ENCODE data around the gene CMTR1.
"Not testable (repeated sequence)": the region's sequence is repeated elsewhere in the genome, so short reads cannot be mapped to it uniquely, and the experiment has no call there.

The CMTR1 gene

DNA sequence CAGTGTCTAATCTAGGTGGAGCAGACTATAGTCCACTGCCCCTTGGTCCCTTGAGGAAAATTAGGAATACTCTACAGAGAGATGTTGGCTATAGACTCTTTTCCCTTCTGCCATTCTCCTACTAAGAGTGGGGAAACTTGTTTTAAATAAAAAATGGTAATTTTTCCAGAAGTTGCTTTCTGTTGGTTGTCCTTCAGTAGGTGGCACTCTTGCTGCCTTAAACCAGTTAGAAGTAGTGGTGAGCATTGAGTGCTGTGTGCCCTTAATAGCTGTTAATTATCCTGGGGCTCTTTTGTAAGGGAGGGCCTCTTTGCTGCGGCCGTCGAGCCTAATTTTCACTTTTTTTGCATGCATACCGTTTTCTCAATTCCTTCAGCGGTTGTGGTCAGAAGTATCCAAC, 2.8 kb downstream of the CMTR1 start:
- no peak for DNase-seq

DNA sequence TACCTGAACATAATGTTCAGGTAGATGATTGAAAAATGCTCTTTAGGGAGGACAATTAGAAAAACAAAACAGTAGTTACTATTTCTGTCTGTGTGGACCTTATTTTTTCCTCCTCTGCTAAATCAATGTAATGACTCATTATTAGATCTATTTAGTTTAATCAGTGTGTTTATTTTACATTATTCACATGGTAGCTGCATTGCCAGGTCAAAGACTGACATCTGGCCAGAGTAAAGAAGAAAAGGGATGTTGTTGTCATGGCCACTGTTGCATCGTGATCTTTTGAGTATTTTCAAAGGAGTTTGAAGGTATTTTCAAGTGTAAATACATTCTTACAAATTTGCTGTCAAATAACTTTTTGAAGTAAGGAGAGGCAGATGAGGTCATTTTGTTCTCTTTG, 5.9 kb downstream of the CMTR1 start:
- no peak for DNase-seq

DNA sequence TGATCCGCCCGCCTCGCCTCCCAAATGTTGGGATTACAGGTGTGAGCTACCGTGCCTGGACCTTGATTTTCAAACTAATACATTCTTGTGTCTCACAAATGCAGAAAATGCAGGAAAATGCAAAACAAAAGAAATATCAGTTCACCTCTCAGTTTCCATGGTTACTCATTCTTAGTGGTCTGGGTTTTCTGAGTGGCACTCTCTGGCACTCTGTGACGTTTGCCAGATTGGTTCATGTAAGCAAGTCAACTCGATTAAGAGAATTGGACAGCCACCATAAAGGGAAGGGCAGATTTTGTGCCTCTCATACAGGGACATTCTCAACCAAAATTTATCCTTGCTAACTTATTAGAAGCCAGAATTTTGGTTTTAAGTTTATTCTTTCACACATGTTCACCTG, 8.6 kb downstream of the CMTR1 start:
- DNase-seq, result no peak

DNA sequence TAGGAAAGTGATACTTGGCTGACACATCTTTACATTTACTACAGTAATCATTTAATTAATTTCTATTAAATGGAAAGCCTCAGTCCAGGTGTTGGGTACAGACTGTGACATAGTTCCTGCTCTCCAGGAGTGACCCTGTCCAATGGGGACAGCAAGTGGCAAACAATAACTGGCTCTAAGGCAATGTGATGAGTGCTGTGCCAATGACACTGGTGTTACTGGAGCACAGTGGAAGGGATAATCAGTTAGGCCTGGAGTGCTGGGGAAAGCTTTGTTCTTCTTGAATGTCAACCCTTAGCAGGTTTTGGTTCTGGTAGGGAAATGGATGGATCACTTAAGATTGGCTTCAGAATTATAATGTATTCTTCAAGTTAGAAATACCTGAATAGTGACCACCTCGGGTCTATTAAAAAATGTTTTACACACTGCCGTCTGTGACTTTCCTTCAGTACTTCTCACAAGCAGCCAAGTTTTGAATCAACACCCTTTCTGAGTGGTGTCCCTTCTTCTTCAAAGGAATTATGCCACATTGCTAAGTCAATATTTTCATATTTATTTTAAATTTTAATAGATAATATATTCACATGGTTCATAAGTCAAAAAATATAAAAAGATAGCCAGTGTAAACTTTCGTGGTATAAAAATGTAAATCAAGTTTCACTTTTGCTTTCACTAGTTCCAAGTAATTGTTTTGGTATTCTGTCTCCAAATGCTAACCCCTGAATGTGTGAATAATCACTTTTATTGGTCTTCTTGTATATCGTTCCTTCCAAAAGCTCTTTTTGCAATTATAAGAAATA, 9.6 kb downstream of the CMTR1 start:
- no peak for DNase-seq

DNA sequence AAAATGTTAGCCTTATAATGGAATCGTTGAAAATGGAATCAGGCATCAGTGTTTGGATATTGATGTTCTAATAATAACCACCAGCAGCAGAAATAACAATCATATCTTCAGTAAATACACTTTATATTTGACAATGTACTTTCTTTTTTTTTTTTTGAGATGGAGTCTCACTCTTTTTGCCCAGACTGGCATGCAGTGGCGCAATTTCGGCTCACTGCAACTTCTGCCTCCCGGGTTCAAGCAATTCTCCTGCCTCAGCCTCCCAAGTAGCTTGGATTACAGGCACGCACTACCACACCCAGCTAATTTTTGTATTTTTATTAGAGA, 10.2 kb downstream of the CMTR1 start:
- not testable (repeated sequence) for DNase-seq

DNA sequence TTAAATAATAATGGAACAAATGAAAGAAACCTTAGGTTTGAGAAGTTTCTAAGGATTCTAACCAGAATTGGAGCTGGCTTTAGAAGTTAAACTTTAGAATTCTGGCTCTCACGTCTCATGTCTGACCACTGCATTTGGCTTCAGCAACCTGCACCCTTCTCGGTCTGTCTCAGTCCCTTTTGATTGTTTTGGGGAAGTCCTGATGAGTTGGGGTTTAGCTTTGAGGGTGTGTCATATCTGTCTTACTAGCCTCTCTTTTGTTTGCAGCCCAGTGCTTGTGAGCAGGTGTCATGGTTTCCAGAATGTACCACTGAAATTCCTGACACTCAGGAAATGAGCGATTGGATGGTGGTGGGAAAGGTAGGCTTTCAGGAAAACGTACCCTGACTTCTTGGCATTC, 17.0 kb downstream of the CMTR1 start:
- no peak for DNase-seq

DNA sequence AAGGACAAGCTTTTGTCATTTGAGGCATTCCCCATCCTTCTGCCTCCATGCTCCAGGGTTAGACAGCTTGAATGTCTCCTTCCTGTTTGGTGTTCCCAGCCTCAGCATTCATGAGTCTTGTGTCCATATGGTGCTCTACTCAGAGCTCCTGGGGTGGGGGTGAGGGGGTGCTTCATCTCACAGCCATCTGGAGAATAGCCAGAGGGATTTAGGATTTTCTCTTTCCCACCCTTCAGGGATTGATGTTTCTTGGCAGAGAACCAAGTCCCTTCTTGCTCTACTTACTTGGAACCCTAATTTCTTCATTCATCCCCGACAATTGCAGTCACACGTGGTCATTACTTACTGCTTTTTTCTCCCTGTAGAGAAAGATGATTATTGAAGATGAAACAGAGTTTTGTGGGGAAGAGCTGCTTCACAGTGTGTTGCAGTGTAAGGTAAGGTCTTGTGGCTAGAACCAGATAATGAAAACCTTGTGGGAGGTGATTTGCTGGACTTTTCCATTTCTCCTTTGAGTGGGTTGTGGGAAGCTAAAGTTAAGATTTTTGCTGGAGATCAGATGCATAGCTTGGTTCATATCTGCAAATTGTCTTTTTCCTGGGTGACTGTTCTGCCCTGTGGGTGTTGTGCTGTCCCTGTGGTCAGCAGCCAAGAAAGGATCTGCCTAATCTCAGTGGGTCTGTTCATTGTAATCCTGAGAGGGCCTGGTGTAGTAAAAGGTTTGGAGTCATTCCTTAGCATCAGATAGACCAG, 18.6 kb downstream of the CMTR1 start:
- no peak for DNase-seq

DNA sequence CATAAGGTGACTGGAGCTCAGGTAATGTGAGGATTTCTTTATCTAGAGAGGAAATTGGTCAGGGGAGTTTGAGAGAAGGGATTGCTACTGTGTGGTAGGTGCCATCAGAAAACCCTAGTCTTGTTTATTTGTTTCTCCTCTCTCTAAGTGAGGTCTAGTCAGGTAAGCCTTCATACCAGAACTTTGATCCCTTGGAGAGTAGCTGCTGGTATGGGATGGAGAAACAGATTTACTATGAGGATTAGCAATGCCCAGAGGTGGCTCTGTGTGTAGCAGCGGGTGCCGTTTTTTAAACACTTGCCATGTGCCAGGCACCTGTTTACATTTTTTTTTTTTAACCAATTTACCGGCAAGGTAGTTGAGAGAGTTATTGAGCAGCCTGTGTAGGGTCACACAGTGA, 19.5 kb downstream of the CMTR1 start:
- DNase-seq, result no peak

DNA sequence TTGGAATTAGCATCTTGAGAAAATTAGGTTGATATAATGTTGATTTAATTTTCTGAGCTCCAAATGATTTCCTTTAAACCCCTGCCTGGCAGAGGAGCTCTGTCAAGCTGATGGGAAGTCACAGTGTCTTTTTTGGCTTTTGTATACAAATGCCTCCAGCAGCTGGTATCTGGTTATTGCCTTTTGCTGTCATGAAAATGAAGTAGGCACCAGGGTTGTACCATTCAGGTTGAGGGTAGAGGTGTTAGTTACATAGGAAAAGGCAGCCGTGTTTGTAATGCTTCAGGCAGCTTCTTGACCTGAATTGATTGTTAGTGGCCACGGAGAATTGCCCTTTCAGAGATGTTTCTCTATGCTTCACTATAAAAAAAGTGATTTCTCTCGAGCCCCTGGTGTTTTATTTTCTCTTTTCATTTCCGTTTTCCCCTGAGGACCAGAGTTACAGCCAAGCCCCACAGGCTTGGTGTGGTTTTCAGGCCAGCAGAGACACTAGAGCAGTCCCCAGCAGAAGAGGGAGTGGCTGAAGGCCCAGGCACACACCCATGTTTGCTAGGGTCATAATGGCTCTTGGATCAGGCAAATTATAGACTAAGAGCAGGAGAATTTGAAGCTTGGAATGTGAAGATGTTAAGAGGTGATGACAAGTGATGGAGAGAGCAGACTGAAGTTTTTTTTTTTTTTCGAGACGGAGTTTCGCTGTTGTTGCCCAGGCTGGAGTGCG, 21.6 kb downstream of the CMTR1 start:
- DNase-seq, result no peak

DNA sequence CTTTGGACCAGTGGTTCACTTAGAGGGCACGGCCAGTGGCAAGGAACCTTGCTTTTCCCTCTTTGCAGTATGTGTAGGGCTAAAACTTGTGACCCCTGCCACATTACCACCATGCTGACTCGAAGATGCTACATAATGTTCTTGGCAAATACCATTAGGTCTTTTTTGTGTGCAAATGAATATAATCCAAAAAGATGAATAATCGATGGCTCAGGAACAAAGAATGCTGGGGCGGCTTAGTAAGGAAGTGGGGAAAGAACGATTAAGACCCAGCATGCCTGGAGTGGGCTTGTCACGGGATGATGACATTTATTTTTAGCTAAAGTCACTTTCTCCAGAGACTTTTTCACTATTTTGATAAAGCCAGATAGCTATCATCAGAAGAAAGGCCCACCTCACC, 23.1 kb downstream of the CMTR1 start:
- no peak for DNase-seq

DNA sequence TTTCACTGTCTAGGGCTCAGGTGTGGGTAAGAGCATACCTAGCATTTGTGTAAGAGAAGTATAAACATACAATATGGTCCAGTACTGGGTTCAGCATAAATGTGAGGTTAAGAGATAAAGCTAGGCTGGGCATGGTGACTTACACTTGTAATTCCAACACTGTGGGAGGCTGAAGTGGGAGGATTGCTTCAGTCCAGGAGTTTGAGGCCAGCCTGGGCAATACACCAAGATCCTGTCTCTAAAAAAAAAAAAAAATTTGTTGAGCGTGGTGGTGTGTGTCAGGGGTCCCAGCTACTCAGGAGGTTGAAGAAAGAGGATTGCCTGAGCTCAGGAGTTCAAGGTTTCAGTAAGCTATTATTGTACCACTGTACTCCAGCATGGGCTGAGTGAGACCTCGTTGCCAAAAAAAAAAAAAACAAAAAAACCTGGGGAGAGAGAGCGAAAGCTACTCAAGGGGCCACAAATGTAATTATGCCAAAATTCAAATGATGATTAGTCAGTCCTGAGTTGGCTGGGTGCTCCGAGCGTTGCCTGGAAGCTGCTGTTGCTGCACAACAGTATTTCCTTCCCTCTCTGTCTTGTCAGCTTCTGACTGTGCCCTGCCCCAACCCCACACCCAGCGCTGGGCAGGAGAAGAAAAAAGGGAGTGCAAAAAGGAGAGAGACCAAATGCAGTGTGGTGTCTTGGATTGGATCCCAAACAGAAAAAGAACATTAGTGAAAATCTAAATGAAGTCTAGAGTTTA, 24.0 kb downstream of the CMTR1 start:
- no peak for DNase-seq

DNA sequence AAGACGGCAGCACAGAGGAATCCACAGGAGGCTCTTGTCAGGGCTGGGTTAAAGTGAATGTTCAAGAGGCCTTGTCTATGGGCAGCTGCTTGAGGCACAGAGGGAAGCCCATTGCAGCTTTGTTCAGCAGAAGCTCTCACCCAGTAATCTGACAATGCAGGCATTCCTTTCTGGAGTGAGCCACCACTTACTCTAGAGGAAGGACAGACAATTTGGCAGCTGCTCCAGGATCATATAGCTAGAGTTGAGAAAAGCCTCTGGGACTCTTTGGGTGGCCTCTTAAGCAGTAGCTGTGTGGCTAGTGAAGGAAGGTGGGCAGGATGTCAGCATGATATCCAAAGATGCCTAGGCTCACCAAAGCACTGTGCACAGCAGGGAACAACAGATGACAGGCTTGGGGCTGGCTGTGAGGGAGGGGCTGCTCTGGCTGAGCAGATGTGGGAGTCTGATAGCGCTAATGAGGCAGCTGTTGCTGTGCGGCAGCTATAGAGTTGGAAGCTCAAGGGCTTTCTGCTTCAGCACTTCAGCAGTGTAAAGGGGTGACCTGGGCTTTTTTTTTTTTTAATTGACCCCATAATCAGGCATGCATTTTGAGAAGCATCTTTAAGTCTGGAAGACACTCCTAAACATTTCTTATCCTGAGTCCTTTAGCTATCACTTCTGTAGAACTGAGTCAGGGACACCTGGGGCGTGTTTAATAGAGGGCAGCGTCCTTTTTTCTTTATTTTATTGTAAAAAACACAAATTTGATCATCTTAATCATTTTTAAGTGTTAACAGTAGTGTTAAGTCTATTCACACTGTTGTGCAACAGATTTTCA, 27.2 kb downstream of the CMTR1 start:
- no peak for DNase-seq

DNA sequence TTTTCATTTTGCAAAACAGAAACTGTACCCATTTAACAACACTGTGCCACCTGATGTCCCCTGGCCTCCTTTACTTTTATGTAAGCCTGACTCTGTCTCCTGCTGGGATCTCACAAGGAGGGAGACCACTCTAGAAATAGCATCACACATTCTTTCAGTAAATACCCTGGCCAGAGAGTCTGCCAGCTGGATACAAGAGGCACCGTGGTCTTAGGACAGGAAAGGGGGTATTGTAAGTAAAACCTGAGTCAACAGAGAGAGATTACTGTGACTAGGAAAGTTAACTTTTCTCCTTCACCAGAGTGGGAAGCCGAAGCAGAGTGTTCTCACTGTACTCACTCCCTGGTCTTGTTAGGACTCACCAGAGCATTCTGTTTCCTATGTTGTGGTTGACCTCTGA, 27.8 kb downstream of the CMTR1 start:
- DNase-seq, result no peak

DNA sequence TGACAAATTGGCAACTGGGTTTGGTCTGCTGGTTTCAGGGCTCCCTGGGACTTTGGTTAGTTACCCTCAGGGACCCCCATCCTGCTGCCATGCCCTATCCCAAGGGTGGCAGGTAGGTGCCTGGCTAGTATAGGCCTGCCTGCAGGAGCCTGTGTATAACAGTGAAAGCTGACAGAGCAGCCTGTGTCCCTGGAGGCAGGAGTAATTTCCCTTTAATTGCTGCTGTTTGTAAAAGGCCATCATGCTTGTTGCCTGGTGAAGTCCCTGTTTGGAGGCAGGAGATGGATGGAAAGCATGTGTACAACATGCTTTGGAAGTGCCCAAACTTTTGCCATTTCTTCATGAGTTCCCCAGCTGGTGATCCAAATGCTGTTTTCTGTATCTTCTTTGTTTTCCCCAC, 30.1 kb downstream of the CMTR1 start:
- no peak for DNase-seq

DNA sequence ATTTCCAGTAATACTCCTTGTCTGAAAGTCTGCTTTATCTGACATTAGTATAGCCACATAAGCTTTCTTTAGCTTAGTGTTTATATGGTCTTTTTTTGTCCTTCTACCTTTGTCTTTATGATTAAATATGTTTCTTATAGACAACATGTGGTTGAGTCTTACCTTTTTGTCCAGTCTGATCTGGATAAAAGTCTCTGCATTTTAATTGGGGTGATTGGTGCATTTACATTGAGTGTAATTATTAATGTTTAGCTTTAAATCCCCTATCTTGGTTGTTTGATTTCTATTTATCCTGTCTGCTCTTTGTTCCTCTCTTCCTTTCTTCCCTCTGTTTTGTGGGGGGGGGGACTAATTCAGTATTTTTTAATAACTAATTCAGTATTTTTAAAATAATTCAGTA, 34.7 kb downstream of the CMTR1 start:
- DNase-seq, result no peak

DNA sequence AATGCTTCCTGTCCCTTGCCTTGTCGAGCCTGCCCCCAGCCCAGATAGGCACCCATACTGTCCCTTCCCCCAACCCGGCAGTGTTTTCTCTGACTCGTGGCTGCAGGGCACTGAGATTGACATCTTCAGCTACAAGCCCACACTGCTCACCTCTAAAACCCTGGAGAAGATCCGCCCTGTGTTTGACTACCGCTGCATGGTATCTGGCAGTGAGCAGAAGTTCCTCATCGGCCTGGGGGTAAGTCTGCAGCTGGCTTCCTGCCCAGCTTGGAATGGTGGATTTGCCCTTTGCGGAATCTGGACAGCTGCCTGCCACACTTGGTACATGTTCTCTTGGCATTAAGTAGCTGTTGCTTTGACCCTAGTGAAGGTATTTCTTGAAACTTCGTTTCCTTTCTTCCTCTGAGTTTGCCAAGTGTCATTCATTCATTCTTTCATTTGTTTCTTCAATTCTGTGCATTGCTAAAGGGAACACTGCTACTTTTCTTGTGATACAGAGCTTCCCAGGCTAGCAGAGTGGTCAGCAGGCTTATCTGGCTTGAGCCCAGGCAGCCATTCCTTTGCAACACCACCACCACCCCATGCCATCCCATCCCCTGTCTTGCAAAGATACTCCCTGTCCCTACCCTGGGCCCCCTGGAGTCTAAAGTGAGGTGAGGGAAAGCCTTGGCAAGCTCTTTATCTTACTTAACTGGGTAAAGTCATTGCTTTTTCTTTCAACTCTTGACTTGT, 40.5 kb downstream of the CMTR1 start:
- no peak for DNase-seq

DNA sequence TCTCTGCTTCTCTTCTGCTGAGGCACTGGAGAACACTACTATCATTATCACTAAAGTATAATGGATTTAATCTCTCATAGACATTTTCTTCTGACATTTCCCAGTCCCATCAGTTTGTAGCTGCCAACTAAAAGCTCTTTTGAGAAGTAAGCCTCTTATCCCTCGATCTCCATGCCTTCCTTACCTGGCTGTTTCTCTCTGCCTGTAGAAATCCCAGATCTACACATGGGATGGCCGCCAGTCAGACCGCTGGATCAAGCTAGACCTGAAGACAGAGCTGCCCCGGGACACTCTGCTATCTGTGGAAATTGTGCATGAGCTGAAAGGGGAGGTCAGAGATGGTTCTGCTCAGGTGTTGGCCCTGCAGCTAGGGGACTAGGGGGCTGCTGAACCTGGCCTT, 41.3 kb downstream of the CMTR1 start:
- DNase-seq, result no peak

DNA sequence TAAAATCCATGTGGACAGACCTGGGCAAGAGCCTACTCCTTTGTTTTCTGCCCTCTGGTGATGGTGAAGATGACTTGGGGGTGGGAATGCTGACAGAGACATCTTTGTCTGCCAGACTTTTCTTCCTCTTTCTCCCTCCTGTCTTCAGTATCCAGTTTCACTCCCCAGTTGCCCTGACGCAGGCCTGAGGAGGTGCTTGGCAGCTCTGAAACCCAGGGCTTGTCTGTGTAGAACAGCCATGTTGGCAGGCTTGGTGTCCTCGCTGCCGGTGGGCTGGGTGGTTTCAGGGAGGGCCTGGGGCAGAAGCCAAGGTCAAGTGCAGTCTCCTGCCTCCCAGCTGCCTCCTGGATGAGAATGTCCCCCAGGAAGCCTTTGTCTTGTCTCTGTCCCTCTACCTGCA, 44.2 kb downstream of the CMTR1 start:
- DNase-seq, result no peak

DNA sequence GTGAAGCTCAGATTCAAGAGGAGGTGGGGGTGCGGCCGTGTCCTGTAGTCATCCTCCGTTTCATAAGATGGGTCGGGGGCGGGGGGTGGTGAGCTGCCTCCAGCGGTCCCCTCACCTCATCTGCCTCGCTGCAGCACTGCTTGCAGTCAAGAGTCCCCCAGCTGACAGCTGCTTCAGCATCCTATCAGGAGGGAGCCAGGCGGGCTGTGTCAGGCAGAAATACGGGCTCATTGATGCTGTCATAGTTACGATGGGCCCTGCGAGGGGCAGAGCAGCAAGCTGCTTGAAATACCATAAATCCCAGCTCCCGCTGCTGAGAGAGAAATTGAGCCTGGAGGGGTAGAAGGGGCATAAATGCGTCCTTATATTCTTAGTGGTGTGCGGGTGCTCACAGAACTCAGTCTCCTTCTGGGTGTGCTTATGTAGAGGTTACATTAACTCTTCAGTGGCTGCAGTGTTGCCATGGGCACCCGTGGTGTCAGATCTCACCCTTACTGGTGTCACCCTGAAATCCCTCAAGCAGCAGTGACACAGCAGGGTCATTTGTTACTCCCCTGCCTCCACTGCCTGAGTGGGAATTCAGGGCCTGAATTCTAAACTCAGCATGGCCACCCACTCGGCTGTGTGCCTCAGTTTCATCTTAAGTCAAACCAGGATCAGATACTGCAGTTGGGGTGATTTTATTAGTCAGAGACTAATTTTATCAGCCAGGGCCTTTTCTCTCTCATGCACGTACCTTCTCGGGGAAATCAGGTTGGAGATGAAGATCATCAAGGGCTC, 44.8 kb downstream of the CMTR1 start:
- no peak for DNase-seq

DNA sequence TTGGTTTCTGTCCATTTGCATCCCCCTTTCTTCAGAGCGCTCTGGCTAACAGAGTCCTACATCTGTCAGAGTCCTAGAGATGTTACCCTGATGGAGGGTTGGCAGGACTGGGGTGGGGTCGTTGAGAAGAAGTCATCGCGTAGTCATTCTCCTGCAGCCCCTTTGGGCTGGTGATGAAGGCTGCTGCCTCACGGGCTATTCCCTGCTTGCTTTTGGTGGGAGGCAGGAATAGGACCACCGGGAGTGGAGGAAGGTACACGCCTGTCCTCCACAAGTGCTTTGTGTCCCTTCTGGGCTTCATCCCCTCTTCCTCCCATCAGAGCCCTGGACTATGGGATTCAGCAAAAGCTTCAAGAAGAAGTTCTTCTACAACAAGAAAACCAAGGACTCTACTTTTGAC, 45.8 kb downstream of the CMTR1 start:
- DNase-seq, result no peak
